ENCODE results near the gene SELENOO. TPM values are rescaled to one million over a fixed set of nuclear protein-coding genes. Genes with fewer than 3 reads are reported as not detected.

SELENOO gene
- total RNA-seq, 1 experiment from 2014 or later = 21.9 TPM

DNA sequence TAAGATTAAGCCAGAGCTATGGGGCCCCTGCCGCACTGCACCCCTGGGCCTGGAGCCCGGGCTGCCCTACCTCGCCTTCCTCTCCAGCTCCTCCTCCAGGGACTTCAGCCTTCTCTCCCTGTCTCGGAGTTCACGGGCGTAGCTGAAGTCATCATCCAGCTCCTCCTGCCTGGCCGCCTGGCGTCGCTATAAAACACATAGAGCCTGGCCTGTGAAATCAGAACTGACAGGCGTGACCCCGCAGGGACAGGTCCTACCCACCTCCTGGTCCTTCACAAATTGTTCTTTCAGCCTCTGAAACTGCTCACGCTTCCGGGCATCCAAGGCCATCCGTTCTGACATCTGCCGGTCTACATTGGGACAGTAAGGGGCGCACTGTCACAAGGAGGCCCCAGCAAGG, 23.3 kb downstream of the SELENOO start:
- intact Hi-C loops (cut with micrococcal nuclease) = no loop called here
- BruUV-seq (replicated peaks) = no TSS peak
- ChIA-PET CTCF (interaction anchor here (1.0 to 2.9 kb wide), 2 partner anchors 17 to 25 kb away, joined by 3 to 8 read pairs; no protein-coding TSS in a partner anchor), POLR2A (no interaction called here)
- H3K36me3 Mint-ChIP-seq (ENCODE audit: insufficient read depth, unreplicated experiment) = peaks cover 51% of the 10 kb centered on the region
- TF ChIP-seq, protein P1, sequence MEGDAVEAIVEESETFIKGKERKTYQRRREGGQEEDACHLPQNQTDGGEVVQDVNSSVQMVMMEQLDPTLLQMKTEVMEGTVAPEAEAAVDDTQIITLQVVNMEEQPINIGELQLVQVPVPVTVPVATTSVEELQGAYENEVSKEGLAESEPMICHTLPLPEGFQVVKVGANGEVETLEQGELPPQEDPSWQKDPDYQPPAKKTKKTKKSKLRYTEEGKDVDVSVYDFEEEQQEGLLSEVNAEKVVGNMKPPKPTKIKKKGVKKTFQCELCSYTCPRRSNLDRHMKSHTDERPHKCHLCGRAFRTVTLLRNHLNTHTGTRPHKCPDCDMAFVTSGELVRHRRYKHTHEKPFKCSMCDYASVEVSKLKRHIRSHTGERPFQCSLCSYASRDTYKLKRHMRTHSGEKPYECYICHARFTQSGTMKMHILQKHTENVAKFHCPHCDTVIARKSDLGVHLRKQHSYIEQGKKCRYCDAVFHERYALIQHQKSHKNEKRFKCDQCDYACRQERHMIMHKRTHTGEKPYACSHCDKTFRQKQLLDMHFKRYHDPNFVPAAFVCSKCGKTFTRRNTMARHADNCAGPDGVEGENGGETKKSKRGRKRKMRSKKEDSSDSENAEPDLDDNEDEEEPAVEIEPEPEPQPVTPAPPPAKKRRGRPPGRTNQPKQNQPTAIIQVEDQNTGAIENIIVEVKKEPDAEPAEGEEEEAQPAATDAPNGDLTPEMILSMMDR (IDR thresholded peaks at IDR 0.05; ENCODE audit: unreplicated experiment) = no peak
- H3K27ac Mint-ChIP-seq (ENCODE audit: low read depth, unreplicated experiment) = no peak overlapping the region
- H3K9me3 Mint-ChIP-seq (ENCODE audit: unreplicated experiment) = no peaks in the 10 kb centered on the region
- H3K4me1 Mint-ChIP-seq (ENCODE audit: insufficient read depth, unreplicated experiment) = no peaks in the 10 kb centered on the region
- DNase-seq (ENCODE audit: unreplicated experiment) = no peak
- H3K4me3 Mint-ChIP-seq (ENCODE audit: unreplicated experiment) = no peak overlapping the region
- H3K27me3 Mint-ChIP-seq (ENCODE audit: insufficient read depth, unreplicated experiment) = no peaks in the 10 kb centered on the region

DNA sequence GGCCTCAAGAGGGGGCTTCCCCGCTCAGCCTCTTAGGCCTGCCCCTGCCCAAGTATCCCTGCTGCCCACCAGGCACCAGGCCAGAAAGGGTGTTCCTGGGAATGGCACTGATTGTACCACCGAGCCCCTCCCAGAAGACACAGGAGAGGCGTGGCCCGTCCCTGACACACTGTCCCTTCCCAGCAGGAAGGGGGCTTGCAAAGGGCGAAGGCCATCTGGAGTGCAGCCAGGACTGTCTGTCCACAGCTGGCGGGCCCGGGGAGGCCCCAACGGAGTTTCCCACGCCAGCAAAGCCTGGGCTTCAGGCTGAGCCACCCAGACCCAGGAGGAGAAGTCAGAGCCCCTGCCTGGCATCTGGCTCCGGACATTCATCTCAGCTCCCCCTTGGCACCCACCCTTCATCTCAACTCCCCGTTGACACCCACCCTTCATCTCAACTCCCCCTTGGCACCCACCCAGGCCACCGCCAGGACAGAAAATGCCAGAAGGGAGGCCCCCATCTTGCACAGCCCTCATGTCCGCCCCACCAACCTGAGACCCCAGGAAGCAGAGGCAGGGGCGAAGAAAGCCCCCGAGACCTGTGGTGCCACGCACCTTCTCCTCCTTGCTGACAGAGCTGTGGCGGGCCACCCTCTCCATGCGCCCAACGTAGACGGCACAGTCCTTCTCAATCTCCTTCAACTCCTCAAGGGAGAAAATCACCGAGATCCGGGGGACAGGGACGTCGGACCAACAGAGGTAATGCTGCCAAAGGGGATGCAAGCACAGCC, 24.6 kb downstream of the SELENOO start:
- no peak overlapping the region for H3K27ac Mint-ChIP-seq (ENCODE audit: low read depth, unreplicated experiment)
- no TSS peak for BruUV-seq (replicated peaks)
- no peaks in the 10 kb centered on the region for H3K27me3 Mint-ChIP-seq (ENCODE audit: insufficient read depth, unreplicated experiment)
- POLR2A ChIA-PET = no interaction called here
- no peak overlapping the region for H3K4me3 Mint-ChIP-seq (ENCODE audit: unreplicated experiment)
- no peaks in the 10 kb centered on the region for H3K9me3 Mint-ChIP-seq (ENCODE audit: unreplicated experiment)
- H3K4me1 Mint-ChIP-seq (ENCODE audit: insufficient read depth, unreplicated experiment) = no peaks in the 10 kb centered on the region
- H3K36me3 Mint-ChIP-seq (ENCODE audit: insufficient read depth, unreplicated experiment) = peaks cover 52% of the 10 kb centered on the region
- DNase-seq (ENCODE audit: unreplicated experiment) = no peak
- CTCF ChIA-PET = no interaction called here
- TF ChIP-seq, protein P1 (IDR thresholded peaks at IDR 0.05; ENCODE audit: unreplicated experiment) = no peak
- intact Hi-C loops (cut with micrococcal nuclease) = no loop called here

DNA sequence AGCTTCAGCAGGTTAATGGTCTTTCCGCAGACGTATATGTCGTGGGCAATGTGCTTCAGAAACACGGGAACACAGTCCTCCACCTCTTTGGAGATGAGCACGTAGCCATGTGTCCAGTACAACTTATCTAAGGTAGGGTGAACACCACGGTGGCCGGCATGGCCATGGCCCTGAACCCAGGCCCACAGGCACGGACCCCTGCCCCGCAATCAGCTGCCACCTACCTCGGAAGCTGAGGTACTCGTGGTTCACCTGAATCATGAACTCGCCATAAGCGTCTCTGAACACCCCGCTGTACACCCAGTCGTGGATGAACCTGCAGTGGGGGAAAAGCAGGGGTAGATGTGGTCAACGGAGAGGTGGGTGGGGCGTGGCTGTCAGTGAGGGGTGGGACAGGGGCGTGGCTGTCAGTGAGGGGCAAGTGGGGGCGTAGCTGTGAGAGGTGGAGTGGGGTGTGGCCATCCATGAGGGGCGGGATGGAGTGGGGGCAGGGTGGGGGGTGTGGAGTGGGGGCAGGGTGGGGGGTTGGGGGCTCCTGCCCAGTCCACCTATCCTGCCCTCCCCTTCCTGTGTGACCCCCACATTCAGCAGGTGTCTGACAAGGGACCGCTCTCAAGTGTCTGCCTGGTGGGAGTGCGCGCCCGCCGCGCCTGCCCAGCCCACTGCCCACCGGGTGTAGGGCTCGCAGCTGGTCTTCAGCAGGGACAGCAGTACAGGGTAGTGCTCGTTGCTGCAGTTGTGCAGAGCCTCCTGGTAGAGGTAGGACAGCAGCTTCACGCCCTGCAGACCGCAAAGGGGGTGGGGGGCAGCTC, 25.5 kb downstream of the SELENOO start:
- CTCF ChIA-PET = interaction anchor here (1.1 kb wide), 1 partner anchor 20 kb away, joined by 3 read pairs; no protein-coding TSS in a partner anchor
- POLR2A ChIA-PET = no interaction called here
- H3K9me3 Mint-ChIP-seq (ENCODE audit: unreplicated experiment) = no peaks in the 10 kb centered on the region
- H3K27ac Mint-ChIP-seq (ENCODE audit: low read depth, unreplicated experiment) = no peak overlapping the region
- H3K4me1 Mint-ChIP-seq (ENCODE audit: insufficient read depth, unreplicated experiment) = no peaks in the 10 kb centered on the region
- peaks cover 50% of the 10 kb centered on the region for H3K36me3 Mint-ChIP-seq (ENCODE audit: insufficient read depth, unreplicated experiment)
- intact Hi-C loops (cut with micrococcal nuclease) = no loop called here
- no peak for DNase-seq (ENCODE audit: unreplicated experiment)
- TF ChIP-seq, protein P1 (IDR thresholded peaks at IDR 0.05; ENCODE audit: unreplicated experiment) = no peak
- no peaks in the 10 kb centered on the region for H3K27me3 Mint-ChIP-seq (ENCODE audit: insufficient read depth, unreplicated experiment)
- no peak overlapping the region for H3K4me3 Mint-ChIP-seq (ENCODE audit: unreplicated experiment)
- BruUV-seq (replicated peaks) = no TSS peak

DNA sequence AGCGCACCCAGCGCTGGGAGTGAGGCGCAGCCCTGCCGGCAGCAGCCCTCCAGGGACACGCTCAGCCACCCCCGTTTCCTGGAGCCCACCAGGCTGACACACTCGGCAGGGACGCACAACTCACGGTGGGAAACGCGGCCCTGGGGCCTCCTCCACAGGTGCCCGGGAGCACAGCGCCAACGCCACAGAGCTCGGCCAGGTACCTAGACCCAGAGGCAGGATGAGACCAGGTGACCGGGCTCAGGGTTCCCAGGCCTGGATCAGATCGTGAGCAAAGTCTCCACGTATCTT, 26.0 kb downstream of the SELENOO start:
- Mint-ChIP-seq H3K36me3 (ENCODE audit: insufficient read depth, unreplicated experiment) (peaks cover 49% of the 10 kb centered on the region), H3K27me3 (ENCODE audit: insufficient read depth, unreplicated experiment) (no peaks in the 10 kb centered on the region), H3K27ac (ENCODE audit: low read depth, unreplicated experiment) (no peak overlapping the region), H3K9me3 (ENCODE audit: unreplicated experiment) (no peaks in the 10 kb centered on the region), H3K4me1 (ENCODE audit: insufficient read depth, unreplicated experiment) (no peaks in the 10 kb centered on the region), H3K4me3 (ENCODE audit: unreplicated experiment) (no peak overlapping the region)
- BruUV-seq (replicated peaks) = no TSS peak
- no peak for DNase-seq (ENCODE audit: unreplicated experiment)
- TF ChIP-seq, protein P1 (IDR thresholded peaks at IDR 0.05; ENCODE audit: unreplicated experiment) = no peak
- ChIA-PET CTCF (interaction anchor here (1.1 kb wide), 1 partner anchor 20 kb away, joined by 3 read pairs; no protein-coding TSS in a partner anchor), POLR2A (interaction anchor here (0.6 kb wide), 1 partner anchor 96 kb away, joined by 3 read pairs; no protein-coding TSS in a partner anchor)
- intact Hi-C loops (cut with micrococcal nuclease) = no loop called here
